ENCODE results near the gene MTSS2.

DNA sequence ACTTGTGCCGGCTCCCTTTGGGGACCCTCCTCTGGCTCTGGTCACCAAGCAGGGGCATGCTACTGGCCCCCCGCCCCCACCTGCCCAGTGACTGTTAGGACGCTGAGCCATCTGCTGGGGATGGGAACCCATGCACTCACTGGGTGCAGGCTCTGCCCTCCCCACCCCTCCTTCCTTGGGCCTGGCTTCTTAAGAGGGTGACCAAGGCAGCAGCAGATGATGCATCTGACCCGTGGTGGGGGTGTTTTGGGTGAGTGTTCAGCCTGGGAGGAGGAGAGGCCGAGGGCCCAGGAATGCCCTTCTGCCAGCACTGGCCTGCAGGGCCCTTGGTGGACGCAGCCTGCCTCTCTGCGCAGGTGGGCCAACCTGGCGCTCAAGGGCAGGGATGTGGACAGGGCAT lies 19.2 kb upstream of the MTSS2 start:
- TF ChIP-seq POLR2A (IDR thresholded peaks at IDR 0.05; ENCODE audit: low read depth, low read length) = no peak
- TF ChIP-seq, protein P1, sequence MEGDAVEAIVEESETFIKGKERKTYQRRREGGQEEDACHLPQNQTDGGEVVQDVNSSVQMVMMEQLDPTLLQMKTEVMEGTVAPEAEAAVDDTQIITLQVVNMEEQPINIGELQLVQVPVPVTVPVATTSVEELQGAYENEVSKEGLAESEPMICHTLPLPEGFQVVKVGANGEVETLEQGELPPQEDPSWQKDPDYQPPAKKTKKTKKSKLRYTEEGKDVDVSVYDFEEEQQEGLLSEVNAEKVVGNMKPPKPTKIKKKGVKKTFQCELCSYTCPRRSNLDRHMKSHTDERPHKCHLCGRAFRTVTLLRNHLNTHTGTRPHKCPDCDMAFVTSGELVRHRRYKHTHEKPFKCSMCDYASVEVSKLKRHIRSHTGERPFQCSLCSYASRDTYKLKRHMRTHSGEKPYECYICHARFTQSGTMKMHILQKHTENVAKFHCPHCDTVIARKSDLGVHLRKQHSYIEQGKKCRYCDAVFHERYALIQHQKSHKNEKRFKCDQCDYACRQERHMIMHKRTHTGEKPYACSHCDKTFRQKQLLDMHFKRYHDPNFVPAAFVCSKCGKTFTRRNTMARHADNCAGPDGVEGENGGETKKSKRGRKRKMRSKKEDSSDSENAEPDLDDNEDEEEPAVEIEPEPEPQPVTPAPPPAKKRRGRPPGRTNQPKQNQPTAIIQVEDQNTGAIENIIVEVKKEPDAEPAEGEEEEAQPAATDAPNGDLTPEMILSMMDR (conservative IDR thresholded peaks at IDR 0.05; ENCODE audit: low read depth, low read length) = no peak

Measured in IMR-90 (cell line).